ENCODE results near the gene RGS12.

GRCh38 chr4:3291969-3292570, 751 bp upstream of the RGS12 start:
- no peak for TF ChIP-seq ZNF160 (CRISPR knock-in tag; IDR thresholded peaks at IDR 0.05)
- TF ChIP-seq CREB1 (IDR thresholded peaks at IDR 0.05) = no peak
- TF ChIP-seq CREB1 (CRISPR knock-in tag; IDR thresholded peaks at IDR 0.05) = no peak
- TF ChIP-seq ZBTB20 (CRISPR knock-in tag; IDR thresholded peaks at IDR 0.05; ENCODE audit: borderline replicate concordance, low read depth) = no peak
- no peak; the same call in 1 of the 2 replicates for TF ChIP-seq POLR2AphosphoS5 (IDR thresholded peaks at IDR 0.05; ENCODE audit: low read depth, low read length)
- no peak for TF ChIP-seq ZNF740 (CRISPR knock-in tag; IDR thresholded peaks at IDR 0.05)
- no peak for TF ChIP-seq MXD1 (CRISPR knock-in tag; IDR thresholded peaks at IDR 0.05)
- TF ChIP-seq ATF2 (CRISPR knock-in tag; IDR thresholded peaks at IDR 0.05) = no peak
- TF ChIP-seq CCAR2 (optimal IDR thresholded peaks at IDR 0.05; ENCODE audit: low read depth, low read length) = no peak

All from HepG2 (cell line).